IMR-90 (cell line): ENCODE measurements around the gene TRIM71. TPM values are rescaled to one million over a fixed set of nuclear protein-coding genes. Genes with fewer than 3 reads are reported as not detected.

Source experiments
- ATAC-seq: fragments of 200-7000 bp; cut with Tn5 transposase; 2 replicates; pipeline ENCODE4 v1.9.1; 2020; ENCODE audit warnings: low read depth, mild to moderate bottlenecking, moderate library complexity
- BruUV-seq: library from RNA; stranded (reverse); fragments of 400-500 nt; replicated peaks from 2 replicates; lab custom pipeline; 2021; lab: Mats Ljungman, UMichigan
- CTCF ChIA-PET: fragments of 300-600 bp; formaldehyde crosslinking; extraction: SDS; loops from one replicate; lab custom pipeline; 2021; ENCODE audit warnings: antibody characterized with exemption; lab: Yijun Ruan, JAX
- POLR2A ChIA-PET: fragments of 300-600 bp; sonication (Branson Sonifier 250); formaldehyde crosslinking; loops from one replicate; lab custom pipeline; 2022; ENCODE audit warnings: antibody characterized with exemption; ENCODE audit not compliant: unreplicated experiment; lab: Charles Lee
- DNase-seq: peaks from one replicate; pipeline ENCODE4 v3.0.0; 2013
- H2AFZ ChIP-seq: replicated peaks from 2 replicates; pipeline ENCODE3; 2013; ENCODE audit warnings: low read length, mild to moderate bottlenecking; ENCODE audit not compliant: poor library complexity
- H2AK5ac ChIP-seq: 2 replicates; pipeline ENCODE4 v1.6.1; 2013; ENCODE audit warnings: low read depth, low read length, inconsistent platforms
- H2AK9ac ChIP-seq: replicated peaks from 2 replicates; pipeline ENCODE3; 2013; ENCODE audit warnings: mild to moderate bottlenecking, low read depth, low read length, moderate library complexity; ENCODE audit not compliant: poor library complexity
- H2BK120ac ChIP-seq: 2 replicates; pipeline ENCODE4 v1.6.1; 2013; ENCODE audit warnings: low read depth, low read length, inconsistent platforms
- H2BK15ac ChIP-seq: 3 replicates; pipeline ENCODE4 v1.6.1; 2013; ENCODE audit warnings: low read depth, low read length, inconsistent platforms
- H2BK20ac ChIP-seq: 2 replicates; pipeline ENCODE4 v1.6.1; 2013; ENCODE audit warnings: low read depth, mild to moderate bottlenecking, inconsistent platforms, low read length, moderate library complexity
- H2BK5ac ChIP-seq: 2 replicates; pipeline ENCODE4 v1.6.1; 2013; ENCODE audit warnings: mild to moderate bottlenecking, low read depth, low read length, inconsistent platforms; ENCODE audit not compliant: poor library complexity, severe bottlenecking
- H3K14ac ChIP-seq: replicated peaks from 2 replicates; pipeline ENCODE4 v1.6.1; 2013; ENCODE audit warnings: low read depth, low read length, inconsistent platforms
- H3K18ac ChIP-seq: 2 replicates; pipeline ENCODE4 v1.6.1; 2013; ENCODE audit warnings: low read depth, low read length, control low read depth
- H3K23ac ChIP-seq: 2 replicates; pipeline ENCODE4 v1.6.1; 2013; ENCODE audit warnings: low read depth, low read length, inconsistent platforms
- H3K27ac ChIP-seq: 2 replicates; pipeline ENCODE4 v1.5.1; 2013; ENCODE audit warnings: mild to moderate bottlenecking, control low read depth, low read length; ENCODE audit not compliant: insufficient read depth
- H3K27me3 ChIP-seq: 2 replicates; pipeline ENCODE4 v1.6.1; 2013; ENCODE audit warnings: low read length; ENCODE audit not compliant: control insufficient read depth, insufficient read depth
- H3K36me3 ChIP-seq: 2 replicates; pipeline ENCODE4 v1.6.1; 2013; ENCODE audit warnings: low read length, mixed read lengths; ENCODE audit not compliant: control insufficient read depth, insufficient read depth
- H3K4ac ChIP-seq: 2 replicates; pipeline ENCODE4 v1.6.1; 2013; ENCODE audit warnings: low read depth, low read length, inconsistent platforms
- H3K4me1 ChIP-seq: 2 replicates; pipeline ENCODE4 v1.6.1; 2013; ENCODE audit warnings: low read length, mixed read lengths; ENCODE audit not compliant: control insufficient read depth, insufficient read depth
- H3K4me2 ChIP-seq: 2 replicates; pipeline ENCODE4 v1.6.1; 2013; ENCODE audit warnings: low read depth, mild to moderate bottlenecking, control low read depth, low read length, moderate library complexity
- H3K4me3 ChIP-seq: 2 replicates; pipeline ENCODE4 v1.5.1; 2013; ENCODE audit warnings: low read depth, mild to moderate bottlenecking, control low read depth, low read length, moderate library complexity; ENCODE audit not compliant: insufficient read depth
- H3K56ac ChIP-seq: 2 replicates; pipeline ENCODE4 v1.6.1; 2013; ENCODE audit warnings: low read length, inconsistent platforms; ENCODE audit not compliant: insufficient read depth; ENCODE audit errors: extremely low read depth
- H3K79me1 ChIP-seq, 2 experiments: 2 replicates each; pipeline ENCODE4 v1.6.1; 2013; ENCODE audit warnings: low read length in 2 of 2, inconsistent platforms in 1 of 2, low read depth in 1 of 2
- H3K9ac ChIP-seq: 2 replicates; pipeline ENCODE4 v1.6.1; 2013; ENCODE audit warnings: low read depth, low read length, control low read depth
- H3K9me1 ChIP-seq: 2 replicates; pipeline ENCODE4 v1.6.1; 2013; ENCODE audit warnings: low read length, inconsistent platforms; ENCODE audit not compliant: insufficient read depth
- H3K9me3 ChIP-seq: 2 replicates; pipeline ENCODE4 v1.6.1; 2013; ENCODE audit warnings: low read length; ENCODE audit not compliant: control insufficient read depth, insufficient read depth
- H4K20me1 ChIP-seq: 2 replicates; pipeline ENCODE4 v1.6.1; 2013; ENCODE audit warnings: low read length, inconsistent platforms; ENCODE audit not compliant: insufficient read depth
- H4K5ac ChIP-seq: 2 replicates; pipeline ENCODE4 v1.6.1; 2013; ENCODE audit warnings: mild to moderate bottlenecking, low read depth, low read length, control low read depth
- H4K8ac ChIP-seq, 2 experiments: 2 replicates each; pipeline ENCODE4 v1.6.1; 2013; ENCODE audit warnings: low read depth in 2 of 2, low read length in 2 of 2, control low read depth in 1 of 2, inconsistent platforms in 1 of 2
- H4K91ac ChIP-seq: 2 replicates; pipeline ENCODE4 v1.6.1; 2013; ENCODE audit warnings: low read depth, low read length, inconsistent platforms; ENCODE audit not compliant: insufficient read depth
- BHLHE40 ChIP-seq: fragments of 150-350 bp; IDR thresholded peaks from 2 replicates; pipeline ENCODE4 v1.6.1; 2016; ENCODE audit warnings: mild to moderate bottlenecking, low read depth, low read length
- FOS ChIP-seq: fragments of 150-350 bp; IDR thresholded peaks from 2 replicates; pipeline ENCODE4 v1.6.1; 2016; ENCODE audit warnings: low read depth, low read length
- MAFK ChIP-seq: IDR thresholded peaks from 2 replicates; pipeline ENCODE4 v1.6.1; 2012; ENCODE audit warnings: low read depth, low read length, improper control_type of control experiment
- MAZ ChIP-seq: IDR thresholded peaks from 2 replicates; pipeline ENCODE4 v1.6.1; 2012; ENCODE audit warnings: low read depth, mild to moderate bottlenecking, low read length, improper control_type of control experiment, moderate library complexity, borderline replicate concordance
- MXI1 ChIP-seq: IDR thresholded peaks from 2 replicates; pipeline ENCODE4 v1.6.1; 2012; ENCODE audit warnings: low read depth, mild to moderate bottlenecking, low read length, moderate library complexity, borderline replicate concordance
- NFE2L2 ChIP-seq: fragments of 150-350 bp; IDR thresholded peaks from 2 replicates; pipeline ENCODE4 v1.6.1; 2016; ENCODE audit warnings: low read depth, mild to moderate bottlenecking, low read length
- RAD21 ChIP-seq: IDR thresholded peaks from 2 replicates; pipeline ENCODE4 v1.6.1; 2012; ENCODE audit warnings: low read length, improper control_type of control experiment
- RCOR1 ChIP-seq: IDR thresholded peaks from 2 replicates; pipeline ENCODE4 v1.6.1; 2012; ENCODE audit warnings: mild to moderate bottlenecking, low read length, improper control_type of control experiment; ENCODE audit not compliant: insufficient replicate concordance
- RFX5 ChIP-seq: IDR thresholded peaks from 2 replicates; pipeline ENCODE4 v1.8.0; 2012; ENCODE audit warnings: low read depth, mild to moderate bottlenecking, low read length, moderate library complexity
- SMC3 ChIP-seq: fragments of 150-350 bp; IDR thresholded peaks from 2 replicates; pipeline ENCODE4 v1.6.1; 2016; ENCODE audit warnings: low read depth, mild to moderate bottlenecking, antibody characterized with exemption, low read length, moderate library complexity
- WGBS, 2 experiments: methylation state at CpG; one replicate each; pipeline versions ENCODE4 v1.1.5 to v1.1.7; 2013; ENCODE audit warnings: missing lambda C conversion rate in 2 of 2; ENCODE audit not compliant: insufficient read length in 1 of 2; ENCODE audit errors: extremely low coverage in 2 of 2; 5-methylcytosine and 5-hydroxymethylcytosine counted together
- dilution Hi-C: fragments of 300-500 bp; cut with HindIII; formaldehyde crosslinking; loops from one replicate; pipeline ENCODE4 v1.14.3; 2018; ENCODE audit warnings: low sequenced_read_pairs; ENCODE audit not compliant: unreplicated experiment
- in situ Hi-C: fragments of 300-500 bp; cut with MboI; formaldehyde crosslinking; loops from 3 replicates; pipeline ENCODE4 v1.14.3; 2019; ENCODE audit warnings: low sequenced_read_pairs, inconsistent platforms, mixed read lengths
- intact Hi-C: fragments of 100-400 bp; cut with micrococcal nuclease; formaldehyde crosslinking; loops from 2 replicates; pipeline ENCODE4 v1.10.0; 2022
- polyA plus RNA-seq, 3 experiments: library from polyadenylated mRNA; depleted of rRNA; stranded (reverse); fragments of >200 nt; gene quantifications; 2 replicates each; pipeline ENCODE4 v1.2.3, GENCODE V29; 2012; ENCODE audit warnings: low replicate concordance in 1 of 3
- total RNA-seq: library from RNA; depleted of rRNA; stranded (reverse); fragments of >200 nt; gene quantifications from 2 replicates; pipeline ENCODE4 v1.2.3, GENCODE V29; 2012
- TF ChIP-seq, protein P1 (sequence below): fragments of 150-350 bp; IDR thresholded peaks from 2 replicates; pipeline ENCODE4 v1.6.1; 2017; ENCODE audit warnings: mild to moderate bottlenecking, antibody characterized with exemption, low read length, low read depth

Gene TRIM71
- total and polyA plus RNA-seq, 2 of the 4 experiments (the other 2 are of a cell fraction): not detected

DNA sequence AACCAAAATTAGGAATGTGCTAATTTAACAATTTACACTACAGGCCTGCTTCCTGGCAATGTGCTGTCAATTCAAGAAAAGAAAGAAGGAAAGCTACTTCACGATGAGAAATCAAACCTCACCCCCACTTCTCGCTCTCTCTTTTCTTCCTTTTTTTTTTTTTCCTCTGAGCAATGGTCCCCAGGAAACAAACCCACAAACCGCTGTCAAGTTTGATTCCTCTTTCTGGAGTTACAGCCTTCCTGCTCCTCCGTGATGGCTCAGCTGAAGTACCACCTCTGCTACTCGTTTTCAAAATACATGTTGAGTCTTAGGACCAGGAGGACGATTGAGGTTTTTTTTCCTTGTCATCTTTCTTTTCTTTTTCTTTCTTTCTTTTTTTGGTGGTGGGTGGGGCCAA is 3.4 kb upstream of the TRIM71 start:
- DNase-seq (no peak), ATAC-seq (no peak)
- H4K8ac ChIP-seq: no peak overlapping the region
- H2AK5ac ChIP-seq: no peak overlapping the region
- no TSS peak for BruUV-seq
- dilution Hi-C loops (no loop called here), intact Hi-C loops (loop anchor here (10.0 kb wide), 2 partner anchors 120 to 1740 kb away; no protein-coding TSS in a partner anchor), in situ Hi-C loops (no loop called here)
- H3K9me1 ChIP-seq: no peaks in the 10 kb centered on the region
- peaks cover 49% of the 10 kb centered on the region for H3K27me3 ChIP-seq
- no peak overlapping the region for H3K56ac ChIP-seq
- peaks cover 11% of the 10 kb centered on the region for H3K9me3 ChIP-seq
- no peak overlapping the region for H3K4ac ChIP-seq
- no peak for TF ChIP-seq MAFK
- no peak for TF ChIP-seq NFE2L2
- no peak for TF ChIP-seq MAZ
- TF ChIP-seq MXI1: no peak
- TF ChIP-seq RFX5: no peak
- TF ChIP-seq, protein P1, sequence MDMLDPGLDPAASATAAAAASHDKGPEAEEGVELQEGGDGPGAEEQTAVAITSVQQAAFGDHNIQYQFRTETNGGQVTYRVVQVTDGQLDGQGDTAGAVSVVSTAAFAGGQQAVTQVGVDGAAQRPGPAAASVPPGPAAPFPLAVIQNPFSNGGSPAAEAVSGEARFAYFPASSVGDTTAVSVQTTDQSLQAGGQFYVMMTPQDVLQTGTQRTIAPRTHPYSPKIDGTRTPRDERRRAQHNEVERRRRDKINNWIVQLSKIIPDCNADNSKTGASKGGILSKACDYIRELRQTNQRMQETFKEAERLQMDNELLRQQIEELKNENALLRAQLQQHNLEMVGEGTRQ: no peak
- no peak for TF ChIP-seq FOS
- no peak for TF ChIP-seq BHLHE40
- TF ChIP-seq SMC3: no peak
- no peak for TF ChIP-seq RAD21
- TF ChIP-seq RCOR1: no peak
- H3K18ac ChIP-seq: no peak overlapping the region
- no peaks in the 10 kb centered on the region for H4K20me1 ChIP-seq
- ChIA-PET CTCF (interaction anchor here (0.6 kb wide), 1 partner anchor 49 kb away, joined by 3 read pairs; no protein-coding TSS in a partner anchor), POLR2A (no interaction called here)
- no peak overlapping the region for H2BK20ac ChIP-seq
- H3K4me2 ChIP-seq: no peak overlapping the region
- no peak overlapping the region for H4K91ac ChIP-seq
- no peaks in the 10 kb centered on the region for H3K36me3 ChIP-seq
- no peak overlapping the region for H2BK5ac ChIP-seq
- H2AK9ac ChIP-seq: no peak overlapping the region
- no peak overlapping the region for H2BK120ac ChIP-seq
- no peak overlapping the region for H3K23ac ChIP-seq
- H3K27ac ChIP-seq: no peak overlapping the region
- H4K5ac ChIP-seq: no peak overlapping the region
- no peak overlapping the region for H3K4me3 ChIP-seq
- no peak overlapping the region for H2AFZ ChIP-seq
- H2BK15ac ChIP-seq: no peak overlapping the region
- no peak overlapping the region for H3K9ac ChIP-seq
- H3K79me1 ChIP-seq: no peaks in the 10 kb centered on the region
- H3K14ac ChIP-seq: no peak overlapping the region
- peaks cover 3% of the 10 kb centered on the region; the same call in 1 of the 2 replicates for H3K4me1 ChIP-seq
- 86% methylated on average over 1 of the region's 6 CpGs; no CpG with 5 or more reads in 1 of the 2 experiments for WGBS, 2 experiments
